SH-SY5Y (cell line): ENCODE data around the gene RAB30.

Experiments used
- GATA2 ChIP-seq: IDR thresholded peaks from 2 replicates; pipeline ENCODE4 v1.6.1; 2011; ENCODE audit warnings: mild to moderate bottlenecking, low read depth, low read length
- GATA3 ChIP-seq: IDR thresholded peaks from 2 replicates; pipeline ENCODE4 v1.6.1; 2011; ENCODE audit warnings: low read depth, mild to moderate bottlenecking, low read length, moderate library complexity

DNA sequence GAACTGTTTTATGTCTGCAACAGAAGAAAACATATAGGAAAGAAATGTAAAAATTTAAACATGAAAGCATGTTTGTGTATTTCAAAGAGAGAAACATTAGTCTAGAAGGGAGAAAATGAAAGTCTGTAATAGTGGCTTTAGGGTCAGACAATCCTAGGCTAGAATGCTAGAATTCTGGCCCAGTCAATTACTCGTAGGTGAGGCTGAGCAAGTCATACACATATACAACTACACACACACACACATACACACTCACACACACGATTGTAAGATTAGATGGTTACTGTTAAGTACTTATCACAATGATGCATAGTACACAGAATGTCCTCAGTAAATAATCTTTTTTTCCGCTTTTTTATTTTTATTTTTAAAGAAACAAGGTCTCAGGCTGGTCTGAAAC lies 47.5 kb upstream of the RAB30 start:
- no peak for TF ChIP-seq GATA2
- TF ChIP-seq GATA3 = no peak
